ENCODE results near the gene ZMYM3.

Gene ZMYM3

DNA sequence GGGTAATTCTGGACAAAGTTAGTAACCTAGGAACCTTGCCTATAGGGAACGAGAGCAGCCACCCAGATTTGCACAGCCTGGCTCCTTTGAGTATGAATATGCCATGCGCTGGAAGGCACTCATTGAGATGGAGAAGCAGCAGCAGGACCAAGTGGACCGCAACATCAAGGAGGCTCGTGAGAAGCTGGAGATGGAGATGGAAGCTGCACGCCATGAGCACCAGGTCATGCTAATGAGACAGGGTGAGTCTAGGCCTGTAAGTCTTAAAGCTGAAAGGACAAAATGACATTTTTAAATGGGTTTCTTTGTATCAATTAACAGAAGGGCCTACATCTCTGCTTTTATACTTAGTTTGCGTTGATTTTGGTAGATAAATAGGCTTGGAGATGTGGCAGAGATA is 42.9 kb upstream of the ZMYM3 start:
- Mint-ChIP-seq H3K4me1 (peaks cover 14% of the 10 kb centered on the region), H3K27ac (no peak overlapping the region), H3K27me3 (ENCODE audit: low read depth) (no peaks in the 10 kb centered on the region), H3K36me3 (ENCODE audit: low read depth) (peaks cover 76% of the 10 kb centered on the region), H3K4me3 (no peak overlapping the region), H3K9me3 (peaks cover 4% of the 10 kb centered on the region)
- TF ChIP-seq, protein P1, sequence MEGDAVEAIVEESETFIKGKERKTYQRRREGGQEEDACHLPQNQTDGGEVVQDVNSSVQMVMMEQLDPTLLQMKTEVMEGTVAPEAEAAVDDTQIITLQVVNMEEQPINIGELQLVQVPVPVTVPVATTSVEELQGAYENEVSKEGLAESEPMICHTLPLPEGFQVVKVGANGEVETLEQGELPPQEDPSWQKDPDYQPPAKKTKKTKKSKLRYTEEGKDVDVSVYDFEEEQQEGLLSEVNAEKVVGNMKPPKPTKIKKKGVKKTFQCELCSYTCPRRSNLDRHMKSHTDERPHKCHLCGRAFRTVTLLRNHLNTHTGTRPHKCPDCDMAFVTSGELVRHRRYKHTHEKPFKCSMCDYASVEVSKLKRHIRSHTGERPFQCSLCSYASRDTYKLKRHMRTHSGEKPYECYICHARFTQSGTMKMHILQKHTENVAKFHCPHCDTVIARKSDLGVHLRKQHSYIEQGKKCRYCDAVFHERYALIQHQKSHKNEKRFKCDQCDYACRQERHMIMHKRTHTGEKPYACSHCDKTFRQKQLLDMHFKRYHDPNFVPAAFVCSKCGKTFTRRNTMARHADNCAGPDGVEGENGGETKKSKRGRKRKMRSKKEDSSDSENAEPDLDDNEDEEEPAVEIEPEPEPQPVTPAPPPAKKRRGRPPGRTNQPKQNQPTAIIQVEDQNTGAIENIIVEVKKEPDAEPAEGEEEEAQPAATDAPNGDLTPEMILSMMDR (IDR thresholded peaks at IDR 0.05; ENCODE audit: unreplicated experiment in 3 of 3), result no peak

DNA sequence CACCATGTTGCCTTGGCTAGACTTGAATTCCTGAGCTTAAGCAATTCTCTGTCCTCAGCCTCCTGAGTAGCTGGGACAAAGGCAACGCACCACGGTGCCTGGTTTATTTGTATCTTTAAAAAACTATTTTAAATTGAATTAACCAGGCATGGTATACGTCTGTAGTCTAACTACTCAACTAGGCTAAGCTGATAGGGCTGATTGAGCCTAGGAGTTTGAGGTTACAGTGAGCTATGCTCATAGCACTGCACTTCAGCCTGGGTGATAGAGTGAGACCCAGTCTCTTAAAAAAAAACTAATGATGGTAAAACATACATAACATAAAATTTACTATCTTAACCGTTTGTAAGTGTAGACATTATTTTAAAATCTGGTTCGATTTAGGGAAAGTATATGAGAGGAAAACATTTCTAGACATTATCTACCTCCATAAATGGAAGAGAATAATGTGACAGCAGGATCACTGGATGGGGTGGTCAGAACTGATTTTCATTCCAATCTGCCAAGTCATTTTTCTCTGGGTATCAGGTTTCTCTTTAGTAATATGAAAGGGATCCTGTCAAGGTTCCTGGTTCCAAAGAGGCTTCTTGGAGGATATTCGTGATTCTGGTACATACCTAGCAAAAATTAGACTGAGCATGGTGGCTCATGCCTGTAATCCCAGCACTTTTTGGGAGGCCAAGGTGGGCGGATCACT is 38.9 kb upstream of the ZMYM3 start:
- TF ChIP-seq, protein P1 (IDR thresholded peaks at IDR 0.05; ENCODE audit: unreplicated experiment in 3 of 3), result no peak
- peaks cover 55% of the 10 kb centered on the region for H3K36me3 Mint-ChIP-seq (ENCODE audit: low read depth)

DNA sequence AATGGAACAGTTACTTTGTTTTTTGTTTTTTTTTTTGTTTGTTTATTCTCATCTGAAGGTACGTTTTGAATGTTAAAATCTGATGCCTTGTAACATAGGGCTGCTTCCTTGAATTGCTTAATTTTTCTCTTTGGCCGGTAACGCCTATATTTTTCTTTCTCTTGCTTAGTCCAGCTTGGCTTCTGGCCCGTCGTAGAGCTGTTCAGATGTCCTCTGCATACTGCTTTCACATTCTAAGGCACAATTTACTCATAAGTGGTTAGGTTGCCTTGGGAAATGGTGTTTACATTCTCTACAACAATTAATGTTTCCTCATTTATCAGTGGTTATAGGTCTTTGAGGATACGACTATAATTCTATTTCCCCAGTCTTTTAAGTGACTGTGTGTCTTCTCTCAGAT is 37.4 kb upstream of the ZMYM3 start:
- H3K27me3 Mint-ChIP-seq (ENCODE audit: low read depth), result no peaks in the 10 kb centered on the region
- TF ChIP-seq, protein P1 (IDR thresholded peaks at IDR 0.05; ENCODE audit: unreplicated experiment in 3 of 3), result no peak
- peaks cover 43% of the 10 kb centered on the region for H3K36me3 Mint-ChIP-seq (ENCODE audit: low read depth)
- no peak overlapping the region for H3K27ac Mint-ChIP-seq
- H3K4me3 Mint-ChIP-seq, result no peak overlapping the region
- no peaks in the 10 kb centered on the region for H3K9me3 Mint-ChIP-seq
- H3K4me1 Mint-ChIP-seq, result peaks cover 4% of the 10 kb centered on the region

More for the DNA sequence above, 38.9 kb upstream of the ZMYM3 start:
- Mint-ChIP-seq H3K4me1 (peaks cover 4% of the 10 kb centered on the region), H3K27me3 (ENCODE audit: low read depth) (no peaks in the 10 kb centered on the region), H3K4me3 (no peak overlapping the region), H3K9me3 (no peaks in the 10 kb centered on the region), H3K27ac (no peak overlapping the region)

DNA sequence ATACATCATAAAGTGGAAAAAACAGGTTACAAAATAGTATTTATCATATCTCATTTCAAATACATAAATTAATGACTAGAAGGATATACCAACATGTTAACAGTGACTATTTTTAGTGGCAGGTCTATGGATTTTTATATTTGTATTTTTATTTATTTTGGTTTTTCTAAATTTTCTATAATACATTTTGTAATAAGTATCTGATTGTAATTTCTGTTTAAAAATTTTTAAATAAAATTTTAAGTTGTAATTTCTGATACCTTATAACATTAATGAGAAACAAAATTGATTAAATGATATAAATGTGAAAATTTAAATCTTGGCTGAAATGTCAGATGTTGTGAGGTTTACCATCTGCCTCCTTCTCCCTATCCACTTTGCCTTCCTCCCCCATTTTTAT is 32.0 kb upstream of the ZMYM3 start:
- H3K4me1 Mint-ChIP-seq, result peaks cover 10% of the 10 kb centered on the region
- peaks cover 29% of the 10 kb centered on the region for H3K36me3 Mint-ChIP-seq (ENCODE audit: low read depth)
- H3K9me3 Mint-ChIP-seq, result peaks cover 4% of the 10 kb centered on the region
- TF ChIP-seq, protein P1 (IDR thresholded peaks at IDR 0.05; ENCODE audit: unreplicated experiment in 3 of 3), result no peak
- H3K27ac Mint-ChIP-seq, result peak overlapping the region in 1 of 3 experiments; percentile 28
- H3K27me3 Mint-ChIP-seq (ENCODE audit: low read depth), result no peaks in the 10 kb centered on the region
- H3K4me3 Mint-ChIP-seq, result peak overlapping the region; percentile 99

DNA sequence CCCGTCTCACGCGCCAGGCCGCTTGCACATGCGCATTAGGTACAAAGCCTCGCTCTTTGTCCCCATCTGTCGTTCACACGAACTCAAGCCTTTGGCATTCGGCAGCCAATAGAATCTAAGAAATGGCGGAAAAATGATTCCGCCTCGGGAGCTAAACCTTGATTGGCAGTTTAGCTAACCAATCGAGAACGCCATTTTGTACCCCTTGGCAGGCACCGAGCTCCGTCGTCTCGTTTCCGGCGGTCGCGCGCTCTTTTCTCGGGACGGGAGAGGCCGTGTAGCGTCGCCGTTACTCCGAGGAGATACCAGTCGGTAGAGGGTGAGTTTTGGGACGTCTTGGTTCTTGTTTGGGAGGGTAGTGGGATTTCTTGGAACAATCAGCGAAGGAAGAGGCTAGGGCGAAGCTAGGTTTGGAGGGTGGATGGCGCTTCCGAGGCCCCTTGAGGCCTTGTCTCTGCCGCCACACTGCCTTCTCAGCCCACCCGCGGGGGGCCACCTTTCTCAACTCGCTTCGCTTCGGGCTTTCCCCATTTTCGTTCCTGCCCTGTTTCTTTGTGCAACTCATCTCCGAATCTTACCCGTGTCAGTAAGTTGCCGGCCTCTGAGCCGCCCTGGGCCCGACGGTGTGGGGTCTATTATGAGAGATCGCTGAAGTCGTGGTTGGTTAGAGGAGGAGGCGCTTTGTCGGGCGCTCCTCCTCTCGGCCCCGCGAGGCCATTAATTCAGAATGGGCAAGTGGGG is 29.6 kb upstream of the ZMYM3 start, which contains the start of gene NONO:
NONO (plus strand) TSS at position 233 of the 741 bp plus-strand sequence. CDS start 7,003 bp downstream, outside the sequence.
- Mint-ChIP-seq H3K9me3 (peaks cover 16% of the 10 kb centered on the region), H3K4me3 (peak within 1 kb of the TSS; percentile 99), H3K27me3 (ENCODE audit: low read depth) (no peaks in the 10 kb centered on the region), H3K4me1 (peaks cover 7% of the 10 kb centered on the region), H3K36me3 (ENCODE audit: low read depth) (peaks cover 31% of the 10 kb centered on the region), H3K27ac (peak within 1 kb of the TSS; percentile 99 to 100 (median 100))
- TF ChIP-seq, protein P1 (IDR thresholded peaks at IDR 0.05; ENCODE audit: unreplicated experiment in 3 of 3), result peak in 1 of 3 experiments; percentile 6

Data from nephron (organoid).